ENCODE data around the gene DCAF17.

DNA sequence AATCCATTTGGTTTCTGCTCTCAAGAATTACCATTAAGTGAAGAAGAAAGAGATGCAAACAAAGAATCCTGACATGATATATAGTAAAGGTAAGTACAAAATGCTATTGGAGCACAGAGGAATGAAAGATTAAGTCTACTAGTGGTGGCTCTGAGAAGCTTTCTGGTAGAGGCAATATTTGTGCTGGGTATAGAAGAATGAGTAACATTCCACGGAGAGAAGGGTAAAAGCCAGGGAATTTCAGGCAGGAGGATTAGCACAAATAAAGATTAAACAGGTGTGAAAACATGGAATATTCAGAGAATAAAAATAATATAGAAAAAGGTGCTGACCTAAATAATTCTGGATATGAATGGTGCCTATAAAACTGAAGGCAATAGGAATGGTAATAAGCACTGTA, 32.1 kb upstream of the DCAF17 start:
- TF ChIP-seq, protein P1, sequence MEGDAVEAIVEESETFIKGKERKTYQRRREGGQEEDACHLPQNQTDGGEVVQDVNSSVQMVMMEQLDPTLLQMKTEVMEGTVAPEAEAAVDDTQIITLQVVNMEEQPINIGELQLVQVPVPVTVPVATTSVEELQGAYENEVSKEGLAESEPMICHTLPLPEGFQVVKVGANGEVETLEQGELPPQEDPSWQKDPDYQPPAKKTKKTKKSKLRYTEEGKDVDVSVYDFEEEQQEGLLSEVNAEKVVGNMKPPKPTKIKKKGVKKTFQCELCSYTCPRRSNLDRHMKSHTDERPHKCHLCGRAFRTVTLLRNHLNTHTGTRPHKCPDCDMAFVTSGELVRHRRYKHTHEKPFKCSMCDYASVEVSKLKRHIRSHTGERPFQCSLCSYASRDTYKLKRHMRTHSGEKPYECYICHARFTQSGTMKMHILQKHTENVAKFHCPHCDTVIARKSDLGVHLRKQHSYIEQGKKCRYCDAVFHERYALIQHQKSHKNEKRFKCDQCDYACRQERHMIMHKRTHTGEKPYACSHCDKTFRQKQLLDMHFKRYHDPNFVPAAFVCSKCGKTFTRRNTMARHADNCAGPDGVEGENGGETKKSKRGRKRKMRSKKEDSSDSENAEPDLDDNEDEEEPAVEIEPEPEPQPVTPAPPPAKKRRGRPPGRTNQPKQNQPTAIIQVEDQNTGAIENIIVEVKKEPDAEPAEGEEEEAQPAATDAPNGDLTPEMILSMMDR (IDR thresholded peaks at IDR 0.05): no peak
- TF ChIP-seq POLR2AphosphoS5 (IDR thresholded peaks at IDR 0.05; ENCODE audit: insufficient read depth in 1 of 2, low read depth in 1 of 2): no peak
- TF ChIP-seq POLR2A (IDR thresholded peaks at IDR 0.05): no peak
